ENCODE results near the gene NPC1L1. TPM values are rescaled to one million over a fixed set of nuclear protein-coding genes. Genes with fewer than 3 reads are reported as not detected.
"Not testable (repeated sequence)": the region's sequence is repeated elsewhere in the genome, so short reads cannot be mapped to it uniquely, and the experiment has no call there.

The NPC1L1 gene
- total RNA-seq, 4 donors from 2014 or later, result 0.04 to 0.07 TPM; not detected in 2

- Histone ChIP-seq H3K4me3 (no peak overlapping the region), H3K27me3 (no peaks in the 10 kb centered on the region), H3K4me1 (peaks cover 0 to 5% of the 10 kb centered on the region in 2 donors), H3K36me3 (peaks cover 0 to 48% of the 10 kb centered on the region in 2 donors), H3K27ac (no peak overlapping the region), H3K9me3 (no peaks in the 10 kb centered on the region)
- intact Hi-C loops (cut with DNase I; ENCODE audit: low total_unique reads) (loop anchor here (10.0 kb wide), 1 partner anchor 188 kb away; no protein-coding TSS in a partner anchor), in situ Hi-C loops (cut with MboI; ENCODE audit: low sequenced_read_pairs in 4 of 4) (no loop called here)
- ATAC-seq (no peak), DNase-seq (no peak)
- no peak for TF ChIP-seq POLR2A (IDR thresholded peaks at IDR 0.05)
- TF ChIP-seq CTCF (IDR thresholded peaks at IDR 0.05 in 4 of 5, conservative IDR thresholded peaks at IDR 0.05 in 1 of 5), result no peak
Observed at GRCh38 chr7:44563171-44563679, 22.1 kb upstream of the NPC1L1 start.

- H3K36me3 ChIP-seq, result peaks cover 0 to 42% of the 10 kb centered on the region in 2 donors
- in situ Hi-C loops (cut with MboI; ENCODE audit: low sequenced_read_pairs in 4 of 4); H3K9me3 ChIP-seq; H3K4me3 ChIP-seq; ATAC-seq; H3K4me1 ChIP-seq; H3K27me3 ChIP-seq; DNase-seq; H3K27ac ChIP-seq: not testable (repeated sequence)
- intact Hi-C loops (cut with DNase I; ENCODE audit: low total_unique reads), result loop anchor here (10.0 kb wide), 1 partner anchor 188 kb away; no protein-coding TSS in a partner anchor
Observed at GRCh38 chr7:44562622-44562962, 21.5 kb upstream of the NPC1L1 start.

GRCh38 chr7:44561962-44562621 is 21.0 kb upstream of the NPC1L1 start:
- H3K27ac ChIP-seq, result no peak overlapping the region
- TF ChIP-seq CTCF (IDR thresholded peaks at IDR 0.05 in 4 of 5, conservative IDR thresholded peaks at IDR 0.05 in 1 of 5), result no peak
- no peak for TF ChIP-seq POLR2A (IDR thresholded peaks at IDR 0.05)
- DNase-seq, result no peak
- peak in 1 of 2 donors; percentile 7 for ATAC-seq
- intact Hi-C loops (cut with DNase I; ENCODE audit: low total_unique reads) (loop anchor here (10.0 kb wide), 1 partner anchor 187 kb away; no protein-coding TSS in a partner anchor), in situ Hi-C loops (cut with MboI; ENCODE audit: low sequenced_read_pairs in 4 of 4) (no loop called here)
- H3K9me3 ChIP-seq, result no peaks in the 10 kb centered on the region
- H3K27me3 ChIP-seq, result no peaks in the 10 kb centered on the region
- H3K4me1 ChIP-seq, result peaks cover 0 to 5% of the 10 kb centered on the region in 2 donors
- H3K36me3 ChIP-seq, result peaks cover 0 to 37% of the 10 kb centered on the region in 2 donors
- H3K4me3 ChIP-seq, result no peak overlapping the region

- intact Hi-C loops (cut with DNase I; ENCODE audit: low total_unique reads), result loop anchor here (10.0 kb wide), 1 partner anchor 187 kb away; no protein-coding TSS in a partner anchor
Observed at GRCh38 chr7:44561481-44561880, 20.4 kb upstream of the NPC1L1 start.

More at GRCh38 chr7:44561481-44561880, 20.4 kb upstream of the NPC1L1 start:
- TF ChIP-seq CTCF (IDR thresholded peaks at IDR 0.05 in 4 of 5, conservative IDR thresholded peaks at IDR 0.05 in 1 of 5), result no peak
- no peak for TF ChIP-seq POLR2A (IDR thresholded peaks at IDR 0.05)
- no peak overlapping the region for H3K4me3 ChIP-seq
- in situ Hi-C loops (cut with MboI; ENCODE audit: low sequenced_read_pairs in 4 of 4), result no loop called here
- no peak overlapping the region for H3K27ac ChIP-seq
- ATAC-seq (no peak), DNase-seq (no peak)
- H3K4me1 ChIP-seq, result peaks cover 0 to 5% of the 10 kb centered on the region in 2 donors
- no peaks in the 10 kb centered on the region for H3K27me3 ChIP-seq
- peaks cover 0 to 31% of the 10 kb centered on the region in 2 donors for H3K36me3 ChIP-seq
- H3K9me3 ChIP-seq, result no peaks in the 10 kb centered on the region
